ENCODE data around the gene FLOT1. TPM values are rescaled to one million over a fixed set of nuclear protein-coding genes. Genes with fewer than 3 reads are reported as not detected.

FLOT1 gene
- total and polyA plus RNA-seq, 2 of the 4 experiments (the other 2 are of a cell fraction) = 96.2 to 162 TPM

DNA sequence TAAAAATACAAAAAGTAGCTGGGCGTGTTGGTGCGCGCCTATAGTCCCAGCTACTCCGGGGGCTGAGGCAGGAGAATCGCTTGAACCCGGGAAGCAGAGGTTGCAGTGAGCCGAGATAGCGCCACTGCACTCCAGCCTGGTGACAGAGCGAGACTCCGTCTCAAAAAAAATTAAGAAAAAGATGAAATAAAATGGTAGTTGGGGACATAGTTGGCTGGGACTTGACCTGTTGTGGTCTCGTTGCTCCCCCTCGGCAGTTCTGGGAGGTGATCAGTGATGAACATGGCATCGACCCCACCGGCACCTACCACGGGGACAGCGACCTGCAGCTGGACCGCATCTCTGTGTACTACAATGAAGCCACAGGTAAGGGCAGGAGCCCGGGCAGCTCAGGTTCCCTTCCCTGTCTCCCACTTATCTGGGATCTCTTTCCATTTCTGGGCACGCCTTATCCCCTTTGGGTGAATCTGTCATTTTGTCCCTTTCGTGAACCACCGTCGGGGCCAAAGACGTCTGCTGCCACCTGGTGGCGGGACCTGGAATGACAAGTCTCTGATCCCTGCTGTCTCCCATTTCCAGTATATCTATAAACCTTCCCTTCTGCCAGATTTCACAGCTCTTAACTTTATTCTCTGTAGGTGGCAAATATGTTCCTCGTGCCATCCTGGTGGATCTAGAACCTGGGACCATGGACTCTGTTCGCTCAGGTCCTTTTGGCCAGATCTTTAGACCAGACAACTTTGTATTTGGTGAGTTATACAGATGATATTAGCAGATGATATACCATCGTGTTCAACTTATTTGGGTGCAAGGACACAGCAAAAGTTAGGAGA, 20.0 kb downstream of the FLOT1 start:
- 0 out of 2 replicates have a peak overlapping the region, but pooled peaks have one; percentile 21 for H3K56ac ChIP-seq (ENCODE audit: extremely low read depth, insufficient read depth, low read length)
- no peaks in the 10 kb centered on the region for H3K27me3 ChIP-seq (ENCODE audit: control insufficient read depth, insufficient read depth, low read length)
- H3K79me1 ChIP-seq (ENCODE audit: low read depth in 1 of 2, low read length in 2 of 2) = peaks cover 7 to 35% of the 10 kb centered on the region in 2 experiments; a peak in 3 of 4 replicates
- WGBS, 2 experiments (ENCODE audit: extremely low coverage in 2 of 2, insufficient read length in 1 of 2) = 2% methylated on average over 8 of the region's 27 CpGs; no CpG with 5 or more reads in 1 of the 2 experiments
- peak overlapping the region; percentile 88 for H3K4me2 ChIP-seq (ENCODE audit: low read depth, low read length)
- POLR2A ChIA-PET (ENCODE audit: unreplicated experiment) = interaction anchor here (0.7 to 1.9 kb wide), 5 partner anchors 41 to 110 kb away, joined by 3 to 7 read pairs (median 5); partner anchors contain the start of gene DHX16
- peak overlapping the region; percentile 92 for H3K4me3 ChIP-seq (ENCODE audit: insufficient read depth, low read depth, low read length)
- H2BK120ac ChIP-seq (ENCODE audit: low read depth, low read length) = no peak overlapping the region
- peak; percentile 69 for DNase-seq
- peak overlapping the region; percentile 3 for H2BK5ac ChIP-seq (ENCODE audit: low read depth, low read length, poor library complexity, severe bottlenecking)
- dilution Hi-C loops (cut with HindIII; ENCODE audit: low sequenced_read_pairs, unreplicated experiment) = no loop called here
- TF ChIP-seq, protein P1, sequence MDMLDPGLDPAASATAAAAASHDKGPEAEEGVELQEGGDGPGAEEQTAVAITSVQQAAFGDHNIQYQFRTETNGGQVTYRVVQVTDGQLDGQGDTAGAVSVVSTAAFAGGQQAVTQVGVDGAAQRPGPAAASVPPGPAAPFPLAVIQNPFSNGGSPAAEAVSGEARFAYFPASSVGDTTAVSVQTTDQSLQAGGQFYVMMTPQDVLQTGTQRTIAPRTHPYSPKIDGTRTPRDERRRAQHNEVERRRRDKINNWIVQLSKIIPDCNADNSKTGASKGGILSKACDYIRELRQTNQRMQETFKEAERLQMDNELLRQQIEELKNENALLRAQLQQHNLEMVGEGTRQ (IDR thresholded peaks at IDR 0.05; ENCODE audit: low read depth, low read length) = no peak
- TF ChIP-seq, protein P2, sequence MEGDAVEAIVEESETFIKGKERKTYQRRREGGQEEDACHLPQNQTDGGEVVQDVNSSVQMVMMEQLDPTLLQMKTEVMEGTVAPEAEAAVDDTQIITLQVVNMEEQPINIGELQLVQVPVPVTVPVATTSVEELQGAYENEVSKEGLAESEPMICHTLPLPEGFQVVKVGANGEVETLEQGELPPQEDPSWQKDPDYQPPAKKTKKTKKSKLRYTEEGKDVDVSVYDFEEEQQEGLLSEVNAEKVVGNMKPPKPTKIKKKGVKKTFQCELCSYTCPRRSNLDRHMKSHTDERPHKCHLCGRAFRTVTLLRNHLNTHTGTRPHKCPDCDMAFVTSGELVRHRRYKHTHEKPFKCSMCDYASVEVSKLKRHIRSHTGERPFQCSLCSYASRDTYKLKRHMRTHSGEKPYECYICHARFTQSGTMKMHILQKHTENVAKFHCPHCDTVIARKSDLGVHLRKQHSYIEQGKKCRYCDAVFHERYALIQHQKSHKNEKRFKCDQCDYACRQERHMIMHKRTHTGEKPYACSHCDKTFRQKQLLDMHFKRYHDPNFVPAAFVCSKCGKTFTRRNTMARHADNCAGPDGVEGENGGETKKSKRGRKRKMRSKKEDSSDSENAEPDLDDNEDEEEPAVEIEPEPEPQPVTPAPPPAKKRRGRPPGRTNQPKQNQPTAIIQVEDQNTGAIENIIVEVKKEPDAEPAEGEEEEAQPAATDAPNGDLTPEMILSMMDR (conservative IDR thresholded peaks at IDR 0.05; ENCODE audit: low read depth, low read length) = peak; percentile 85
- peak; percentile 91 for TF ChIP-seq SMC3 (IDR thresholded peaks at IDR 0.05; ENCODE audit: low read depth, low read length)
- no peak for TF ChIP-seq FOS (IDR thresholded peaks at IDR 0.05; ENCODE audit: low read depth, low read length)
- TF ChIP-seq MXI1 (IDR thresholded peaks at IDR 0.05; ENCODE audit: borderline replicate concordance, low read depth, low read length) = peak; percentile 81
- TF ChIP-seq MAZ (IDR thresholded peaks at IDR 0.05; ENCODE audit: borderline replicate concordance, low read depth, low read length) = 0 out of 2 replicates have a peak, but pooled peaks have one; percentile 54
- TF ChIP-seq RAD21 (IDR thresholded peaks at IDR 0.05; ENCODE audit: low read length) = peak; percentile 91
- H3K4me1 ChIP-seq (ENCODE audit: control insufficient read depth, insufficient read depth, low read length) = peaks cover 2% of the 10 kb centered on the region
- peaks cover 6% of the 10 kb centered on the region; the same call in 1 of the 2 replicates for H3K9me1 ChIP-seq (ENCODE audit: insufficient read depth, low read length)
- no peak overlapping the region for H3K18ac ChIP-seq (ENCODE audit: low read depth, low read length)
- H2BK20ac ChIP-seq (ENCODE audit: low read depth, low read length) = no peak overlapping the region
- H2BK15ac ChIP-seq (ENCODE audit: low read depth, low read length) = no peak overlapping the region
- no peak for ATAC-seq (ENCODE audit: low read depth)
- peak overlapping the region; percentile 95 for H3K9ac ChIP-seq (ENCODE audit: low read depth, low read length)
- H2AK9ac ChIP-seq (replicated peaks; ENCODE audit: low read depth, low read length, poor library complexity) = peak overlapping the region; percentile 17
- intact Hi-C loops (cut with micrococcal nuclease) = loop anchor here (1.0 kb wide), 2 partner anchors 36 to 43 kb away; partner anchors contain the start of gene PPP1R18
- peak overlapping the region; percentile 55; the same call in 1 of the 2 replicates for H3K23ac ChIP-seq (ENCODE audit: low read depth, low read length)
- H4K91ac ChIP-seq (ENCODE audit: insufficient read depth, low read depth, low read length) = no peak overlapping the region
- H4K8ac ChIP-seq (ENCODE audit: low read depth in 2 of 2, low read length in 2 of 2) = peak overlapping the region in 1 of 2 experiments; percentile 9; a peak in 1 of 4 replicates
- no peak overlapping the region for H2AFZ ChIP-seq (replicated peaks; ENCODE audit: low read length, poor library complexity)
- H3K36me3 ChIP-seq (ENCODE audit: control insufficient read depth, insufficient read depth, low read length) = peaks cover 42% of the 10 kb centered on the region
- no peak overlapping the region for H4K5ac ChIP-seq (ENCODE audit: low read depth, low read length)
- in situ Hi-C loops (cut with MboI; ENCODE audit: low sequenced_read_pairs) = loop anchor here (5.0 kb wide), 1 partner anchor 40 kb away; no protein-coding TSS in a partner anchor
- peak overlapping the region; percentile 97 for H3K27ac ChIP-seq (ENCODE audit: insufficient read depth, low read length)
- CTCF ChIA-PET = interaction anchor here (0.6 to 1.7 kb wide), 6 partner anchors 32 to 98 kb away, joined by 3 to 12 read pairs (median 4); no protein-coding TSS in a partner anchor
- H4K20me1 ChIP-seq (ENCODE audit: insufficient read depth, low read length) = peaks cover 53% of the 10 kb centered on the region
- peak overlapping the region; percentile 49 for H3K14ac ChIP-seq (replicated peaks; ENCODE audit: low read depth, low read length)
- H3K4ac ChIP-seq (ENCODE audit: low read depth, low read length) = 0 out of 2 replicates have a peak overlapping the region, but pooled peaks have one; percentile 1
- H3K9me3 ChIP-seq (ENCODE audit: control insufficient read depth, insufficient read depth, low read length) = no peaks in the 10 kb centered on the region
- BruUV-seq (replicated peaks) = no TSS peak
- H2AK5ac ChIP-seq (ENCODE audit: low read depth, low read length) = peak overlapping the region; percentile 27
